ENCODE data around the gene EDA2R. TPM values are rescaled to one million over a fixed set of nuclear protein-coding genes. Genes with fewer than 3 reads are reported as not detected.

Gene EDA2R
- total and polyA plus RNA-seq, 2 of the 8 experiments (the other 6 are each of a cell fraction or from before 2014, with no cell fraction given), result 5.0 to 7.0 TPM

GRCh38 chrX:66579219-66579618 is 59.7 kb downstream of the EDA2R start (continued):
- TF ChIP-seq EP300 (IDR thresholded peaks at IDR 0.05; ENCODE audit: borderline replicate concordance in 1 of 2, low read depth in 2 of 2, low read length in 2 of 2) (no peak), CHD2 (IDR thresholded peaks at IDR 0.05; ENCODE audit: low read length) (no peak), SRF (IDR thresholded peaks at IDR 0.05; ENCODE audit: low read depth, low read length) (no peak), SP4 (IDR thresholded peaks at IDR 0.05; ENCODE audit: low read length) (no peak), SIX5 (IDR thresholded peaks at IDR 0.05; ENCODE audit: low read depth, low read length) (no peak), CREB1 (IDR thresholded peaks at IDR 0.05) (no peak), CHD7 (IDR thresholded peaks at IDR 0.05; ENCODE audit: insufficient replicate concordance, low read length) (no peak)

All from H1 (cell line).